Neural progenitor cell (in vitro differentiated cells): ENCODE measurements around the gene CXCL17. TPM values are rescaled to one million over a fixed set of nuclear protein-coding genes. Genes with fewer than 3 reads are reported as not detected.

Experiments
- DNase-seq: peaks from one replicate; pipeline ENCODE4 v3.0.0-alpha.2; 2016; ENCODE audit warnings: low spot score
- H2AFZ ChIP-seq: fragments of 200-600 bp; sonication (generic); replicated peaks from 2 replicates; pipeline ENCODE4 v1.6.1; 2016; ENCODE audit warnings: antibody characterized with exemption
- H3F3A ChIP-seq: fragments of 200-600 bp; sonication (generic); 2 replicates; pipeline ENCODE4 v1.6.1; 2016; ENCODE audit warnings: antibody characterized with exemption, low read depth
- H3K27ac ChIP-seq: fragments of 200-600 bp; sonication (generic); 2 replicates; pipeline ENCODE4 v1.5.1; 2016; ENCODE audit warnings: mild to moderate bottlenecking
- H3K27me3 ChIP-seq: fragments of 200-600 bp; sonication (generic); 2 replicates; pipeline ENCODE4 v1.6.1; 2016; ENCODE audit warnings: mild to moderate bottlenecking, moderate library complexity
- H3K36me3 ChIP-seq: fragments of 200-600 bp; sonication (generic); 2 replicates; pipeline ENCODE4 v1.5.1; 2016
- H3K4me1 ChIP-seq: fragments of 200-600 bp; sonication (generic); 2 replicates; pipeline ENCODE4 v1.6.1; 2016; ENCODE audit warnings: mixed run types
- H3K4me2 ChIP-seq: fragments of 200-600 bp; sonication (generic); 2 replicates; pipeline ENCODE4 v1.6.1; 2016
- H3K4me3 ChIP-seq: fragments of 200-600 bp; sonication (generic); 2 replicates; pipeline ENCODE4 v1.5.1; 2016
- H3K79me2 ChIP-seq: fragments of 200-600 bp; sonication (generic); 2 replicates; pipeline ENCODE4 v1.6.1; 2016; ENCODE audit warnings: low read depth
- H3K9ac ChIP-seq: fragments of 200-600 bp; sonication (generic); 2 replicates; pipeline ENCODE4 v1.6.1; 2016
- H3K9me3 ChIP-seq: fragments of 200-600 bp; sonication (generic); 2 replicates; pipeline ENCODE4 v1.5.1; 2016; ENCODE audit warnings: low read depth
- H4K20me1 ChIP-seq: fragments of 200-600 bp; sonication (generic); 2 replicates; pipeline ENCODE4 v1.6.1; 2016; ENCODE audit warnings: low read depth
- H3K27ac Mint-ChIP-seq: 3 replicates; pipeline ENCODE4 v1.8.0; 2021; ENCODE audit warnings: mixed read lengths
- H3K27me3 Mint-ChIP-seq: 2 replicates; pipeline ENCODE4 v1.8.0; 2022; ENCODE audit warnings: low read depth, mild to moderate bottlenecking, inconsistent platforms, moderate library complexity, mixed read lengths; ENCODE audit not compliant: insufficient read depth
- H3K36me3 Mint-ChIP-seq: 3 replicates; pipeline ENCODE4 v1.8.0; 2021; ENCODE audit warnings: mixed read lengths
- H3K4me1 Mint-ChIP-seq: 3 replicates; pipeline ENCODE4 v1.8.0; 2021; ENCODE audit warnings: mixed read lengths
- H3K4me3 Mint-ChIP-seq: 3 replicates; pipeline ENCODE4 v1.8.0; 2021; ENCODE audit warnings: mild to moderate bottlenecking, moderate library complexity, mixed read lengths
- H3K9me3 Mint-ChIP-seq: 3 replicates; pipeline ENCODE4 v1.8.0; 2020; ENCODE audit warnings: mixed read lengths
- CTCF ChIP-seq: fragments of 200-600 bp; sonication (generic); IDR thresholded peaks from 2 replicates; pipeline ENCODE4 v1.5.1; 2017; ENCODE audit warnings: antibody characterized with exemption, mild to moderate bottlenecking
- EZH2 ChIP-seq: fragments of 200-600 bp; sonication (generic); IDR thresholded peaks from 2 replicates; pipeline ENCODE4 v1.6.1; 2017; ENCODE audit warnings: antibody characterized with exemption, mild to moderate bottlenecking, moderate library complexity
- EZH2phosphoT487 ChIP-seq: fragments of 200-600 bp; sonication (generic); IDR thresholded peaks from 2 replicates; pipeline ENCODE4 v1.6.1; 2017; ENCODE audit warnings: antibody characterized with exemption
- total RNA-seq: library from RNA; depleted of rRNA; stranded (reverse); fragments of >200 nt; gene quantifications from 2 replicates; pipeline ENCODE4 v1.2.3, GENCODE V29; 2015; ENCODE audit warnings: low replicate concordance

The CXCL17 gene
- total RNA-seq, 1 donor from 2014 or later = not detected

DNA sequence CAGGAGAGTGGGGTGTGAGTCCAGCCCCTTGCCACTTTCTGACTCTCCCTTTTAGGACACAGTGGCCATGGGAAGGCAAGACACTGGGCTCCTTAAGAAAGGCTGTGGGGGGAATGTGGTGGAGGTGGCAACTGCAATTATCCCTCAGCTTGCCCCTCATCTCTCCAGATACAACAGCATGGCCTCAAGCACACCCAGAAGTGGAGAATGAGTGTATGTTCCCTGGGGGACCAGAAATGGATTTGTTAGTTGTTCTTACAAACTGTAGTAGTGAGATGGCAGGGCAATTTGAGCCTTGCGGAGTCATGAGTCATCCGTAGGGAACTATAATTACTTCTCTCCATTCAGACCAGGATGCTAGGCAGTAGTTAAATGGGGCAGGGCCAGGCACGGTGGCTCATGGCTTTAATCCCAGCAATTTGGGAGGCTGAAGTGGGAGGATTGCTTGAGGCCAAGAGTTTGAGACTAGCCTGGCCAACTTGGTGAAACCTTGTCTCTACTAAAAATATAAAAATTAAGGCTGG is 25.6 kb upstream of the CXCL17 start:
- H3K27ac ChIP-seq = no peak overlapping the region
- Mint-ChIP-seq H3K36me3 (no peaks in the 10 kb centered on the region), H3K9me3 (no peaks in the 10 kb centered on the region), H3K27ac (peak overlapping the region; percentile 37), H3K4me1 (peaks cover 9% of the 10 kb centered on the region), H3K27me3 (peaks cover 2% of the 10 kb centered on the region), H3K4me3 (no peak overlapping the region)
- H3K4me1 ChIP-seq = peaks cover 12% of the 10 kb centered on the region
- no peaks in the 10 kb centered on the region for H3K9me3 ChIP-seq
- no peak overlapping the region for H2AFZ ChIP-seq
- no peak overlapping the region for H3K4me2 ChIP-seq
- no peak for TF ChIP-seq EZH2
- no peak overlapping the region for H3K9ac ChIP-seq
- H3F3A ChIP-seq = peaks cover 26% of the 10 kb centered on the region
- no peaks in the 10 kb centered on the region for H4K20me1 ChIP-seq
- DNase-seq = no peak
- H3K79me2 ChIP-seq = no peaks in the 10 kb centered on the region
- H3K36me3 ChIP-seq = no peaks in the 10 kb centered on the region
- no peak overlapping the region for H3K4me3 ChIP-seq
- H3K27me3 ChIP-seq = no peaks in the 10 kb centered on the region

DNA sequence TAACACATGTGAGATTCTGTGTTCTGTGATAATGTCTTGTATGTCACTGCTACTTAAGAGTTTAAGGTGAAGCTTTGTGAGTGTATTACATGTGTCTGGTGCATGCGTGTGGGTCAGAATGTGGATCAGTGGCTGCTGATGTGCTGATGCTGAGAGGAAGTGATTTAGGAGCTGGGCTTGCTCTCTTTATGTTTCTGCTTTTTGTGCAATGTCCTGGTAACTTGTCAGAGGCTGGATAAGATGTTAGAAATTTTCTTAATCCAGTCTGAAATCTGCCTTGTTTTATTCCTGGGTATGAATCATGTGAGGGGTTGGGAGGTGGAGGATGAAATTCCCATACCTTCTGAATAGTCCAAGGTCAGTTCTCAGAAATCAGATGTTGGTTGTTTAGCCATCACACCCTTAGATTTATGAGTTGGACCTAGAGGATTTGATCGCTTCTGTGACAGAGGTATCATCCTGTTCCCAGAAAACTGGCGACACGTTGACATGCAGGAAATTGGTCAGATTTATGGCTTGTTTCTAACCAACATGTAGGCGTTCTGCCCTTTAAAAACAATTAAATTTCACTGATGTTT is 24.5 kb upstream of the CXCL17 start:
- H3K36me3 Mint-ChIP-seq = no peaks in the 10 kb centered on the region
- H3K27ac Mint-ChIP-seq = no peak overlapping the region
- no peak for DNase-seq
- H3K4me3 Mint-ChIP-seq = no peak overlapping the region
- Histone ChIP-seq H4K20me1 (no peaks in the 10 kb centered on the region), H3K9me3 (no peaks in the 10 kb centered on the region), H3K4me3 (no peak overlapping the region), H3F3A (peaks cover 15% of the 10 kb centered on the region), H3K27me3 (no peaks in the 10 kb centered on the region), H3K27ac (no peak overlapping the region), H3K36me3 (no peaks in the 10 kb centered on the region), H2AFZ (no peak overlapping the region), H3K79me2 (no peaks in the 10 kb centered on the region), H3K9ac (no peak overlapping the region), H3K4me2 (no peak overlapping the region), H3K4me1 (peaks cover 12% of the 10 kb centered on the region)
- H3K27me3 Mint-ChIP-seq = peaks cover 2% of the 10 kb centered on the region
- H3K4me1 Mint-ChIP-seq = peaks cover 5% of the 10 kb centered on the region
- TF ChIP-seq EZH2 (no peak), CTCF (no peak), EZH2phosphoT487 (no peak)
- H3K9me3 Mint-ChIP-seq = no peaks in the 10 kb centered on the region

GRCh38 chr19:42466521-42467182 is 23.9 kb upstream of the CXCL17 start:
- Histone ChIP-seq H2AFZ (no peak overlapping the region), H3K4me3 (no peak overlapping the region), H3K9ac (no peak overlapping the region), H3K27me3 (no peaks in the 10 kb centered on the region), H3K4me1 (peaks cover 12% of the 10 kb centered on the region), H3F3A (peaks cover 12% of the 10 kb centered on the region), H3K9me3 (no peaks in the 10 kb centered on the region), H3K36me3 (no peaks in the 10 kb centered on the region), H3K79me2 (no peaks in the 10 kb centered on the region), H4K20me1 (no peaks in the 10 kb centered on the region), H3K27ac (no peak overlapping the region), H3K4me2 (no peak overlapping the region)
- no peak for DNase-seq
- Mint-ChIP-seq H3K9me3 (no peaks in the 10 kb centered on the region), H3K36me3 (no peaks in the 10 kb centered on the region), H3K4me1 (peaks cover 5% of the 10 kb centered on the region), H3K27ac (no peak overlapping the region), H3K27me3 (peaks cover 2% of the 10 kb centered on the region), H3K4me3 (no peak overlapping the region)
- TF ChIP-seq CTCF (no peak), EZH2phosphoT487 (no peak), EZH2 (no peak)

- Histone ChIP-seq H2AFZ (no peak overlapping the region), H3K36me3 (no peaks in the 10 kb centered on the region), H3K4me1 (peaks cover 12% of the 10 kb centered on the region), H3K4me3 (no peak overlapping the region), H4K20me1 (no peaks in the 10 kb centered on the region), H3K9me3 (no peaks in the 10 kb centered on the region), H3K79me2 (no peaks in the 10 kb centered on the region), H3K9ac (no peak overlapping the region), H3K27ac (no peak overlapping the region), H3K27me3 (no peaks in the 10 kb centered on the region), H3F3A (peaks cover 5% of the 10 kb centered on the region), H3K4me2 (no peak overlapping the region)
- DNase-seq = no peak
- no peak for TF ChIP-seq EZH2phosphoT487
- TF ChIP-seq EZH2 = no peak
- no peak for TF ChIP-seq CTCF
- no peaks in the 10 kb centered on the region for H3K9me3 Mint-ChIP-seq
- no peak overlapping the region for H3K27ac Mint-ChIP-seq
- peaks cover 2% of the 10 kb centered on the region for H3K27me3 Mint-ChIP-seq
- H3K4me3 Mint-ChIP-seq = no peak overlapping the region
- no peaks in the 10 kb centered on the region for H3K36me3 Mint-ChIP-seq
- peaks cover 5% of the 10 kb centered on the region for H3K4me1 Mint-ChIP-seq
These were observed 23.1 kb upstream of the CXCL17 start for GRCh38 chr19:42465827-42466280.
